Cardiac septum (tissue), 1 donor: ENCODE measurements around the gene BIN2. TPM values are rescaled to one million over a fixed set of nuclear protein-coding genes. Genes with fewer than 3 reads are reported as not detected.
"Not testable (repeated sequence)": the region's sequence is repeated elsewhere in the genome, so short reads cannot be mapped to it uniquely, and the experiment has no call there.

ENCODE experiments used
- DNase-seq: peaks from one replicate; pipeline ENCODE4 v3.0.0-alpha.2; 2020; ENCODE audit warnings: low spot score
- intact Hi-C: fragments of 100-400 bp; cut with DNase I; formaldehyde crosslinking; loops from one replicate; pipeline ENCODE4 v1.14.0; 2022
- total RNA-seq: library from RNA; stranded (reverse); fragmentation: NEBNext Ultra II Directional; extraction: Animal tissue kit (Norgen Biotek cat#: 25700); gene quantifications from one replicate; pipeline ENCODE4 v1.2.1, GENCODE V29; 2021
- donor health status: DM: no; HTN: no; CAD: no.

BIN2 gene
- total RNA-seq, 1 donor from 2014 or later, result 2.4 TPM

GRCh38 chr12:51269174-51270066 lies 54.6 kb downstream of the BIN2 start:
- DNase-seq, result peak; percentile 78

GRCh38 chr12:51265024-51265423 lies 59.0 kb downstream of the BIN2 start:
- no peak for DNase-seq
- intact Hi-C loops, result loop anchor here (5.0 kb wide), 1 partner anchor 77 kb away; no protein-coding TSS in a partner anchor

More at GRCh38 chr12:51269174-51270066, 54.6 kb downstream of the BIN2 start:
- intact Hi-C loops, result loop anchor here (5.0 kb wide), 1 partner anchor 73 kb away; no protein-coding TSS in a partner anchor

DNA sequence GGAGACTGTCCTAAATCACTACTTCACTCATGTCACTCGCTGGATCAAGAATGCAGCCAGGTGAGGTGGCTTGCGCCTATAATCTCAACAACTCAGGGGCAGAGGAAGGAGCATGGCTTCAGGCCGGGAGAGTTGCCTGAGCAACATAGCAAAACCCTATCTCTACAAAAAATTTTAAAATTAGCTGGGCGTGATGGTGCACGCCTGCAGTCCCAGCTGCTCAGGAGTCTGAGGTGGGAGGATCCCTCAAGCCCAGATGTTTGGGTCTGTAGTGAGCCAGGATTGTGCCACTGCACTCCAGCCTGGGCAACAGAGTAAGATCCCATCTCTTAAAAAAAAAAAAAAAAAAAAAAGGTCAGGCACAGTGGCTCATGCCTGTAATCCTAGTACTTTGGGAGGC lies 59.7 kb downstream of the BIN2 start:
- intact Hi-C loops, result no loop called here

DNA sequence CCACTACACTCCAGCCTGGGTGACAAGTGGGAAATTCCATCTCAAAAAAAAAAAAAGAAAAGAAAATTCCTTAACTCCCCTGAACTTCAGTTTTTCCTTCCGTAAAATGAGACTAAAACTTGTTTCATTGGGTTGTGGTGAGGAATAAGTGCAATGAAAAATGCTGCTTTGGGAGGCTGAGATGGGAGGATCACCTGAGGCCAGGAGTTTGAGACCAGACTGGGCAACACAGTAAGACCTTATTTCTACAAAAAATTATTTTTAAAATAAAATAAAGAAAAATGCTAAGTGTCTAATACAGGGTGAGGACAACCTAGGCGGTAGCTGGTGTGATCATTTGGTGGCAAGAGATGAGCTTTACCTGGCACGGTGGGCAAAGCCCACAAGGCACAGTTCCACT lies 60.6 kb downstream of the BIN2 start:
- no peak for DNase-seq
- intact Hi-C loops, result no loop called here

More for the DNA sequence above, 59.7 kb downstream of the BIN2 start:
- DNase-seq, result no peak

DNA sequence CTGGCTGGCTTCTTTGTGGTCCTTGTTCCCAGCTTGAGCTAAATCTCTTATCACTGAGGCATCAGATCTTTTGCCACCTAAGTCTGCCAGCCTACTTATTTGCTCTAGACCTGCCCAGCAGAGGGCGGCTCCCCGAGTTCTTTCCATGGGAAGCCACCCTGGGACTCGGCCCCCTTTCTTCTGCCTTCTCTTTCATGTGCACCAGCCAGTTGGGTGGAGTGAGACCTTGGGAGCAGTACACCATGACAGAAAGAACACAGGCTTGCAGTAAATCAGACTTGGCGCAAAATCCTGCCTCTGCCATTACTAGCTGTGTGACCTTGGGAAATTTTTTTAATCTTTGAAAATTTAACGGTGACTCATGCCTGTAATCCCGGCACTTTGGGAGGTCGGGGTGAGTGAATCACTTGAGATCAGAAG lies 61.2 kb downstream of the BIN2 start:
- intact Hi-C loops, result no loop called here

GRCh38 chr12:51259600-51259999 lies 64.4 kb downstream of the BIN2 start:
- intact Hi-C loops, DNase-seq: not testable (repeated sequence)

More for the DNA sequence above, 61.2 kb downstream of the BIN2 start:
- no peak for DNase-seq

GRCh38 chr12:51254536-51254935 lies 69.4 kb downstream of the BIN2 start:
- DNase-seq, result no peak
- intact Hi-C loops, result no loop called here

DNA sequence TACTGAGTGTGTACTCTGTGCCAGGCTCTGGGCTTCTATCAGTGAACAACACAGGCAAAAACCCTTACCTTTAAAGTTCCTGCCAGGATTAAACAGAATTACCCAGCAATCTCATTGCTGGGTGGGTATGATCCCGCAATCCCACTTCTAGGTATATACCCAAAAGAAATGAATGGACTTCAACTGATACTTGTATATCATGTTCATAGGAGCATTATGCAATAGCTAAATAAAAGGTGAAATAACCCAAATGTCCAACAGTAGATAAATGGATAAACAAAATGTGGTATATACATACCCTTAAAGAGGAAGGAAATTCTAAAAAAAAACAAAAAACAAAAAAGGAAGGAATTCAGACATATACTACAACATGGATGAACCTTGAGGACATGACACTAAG lies 70.7 kb downstream of the BIN2 start:
- DNase-seq, result no peak
- intact Hi-C loops, result no loop called here

DNA sequence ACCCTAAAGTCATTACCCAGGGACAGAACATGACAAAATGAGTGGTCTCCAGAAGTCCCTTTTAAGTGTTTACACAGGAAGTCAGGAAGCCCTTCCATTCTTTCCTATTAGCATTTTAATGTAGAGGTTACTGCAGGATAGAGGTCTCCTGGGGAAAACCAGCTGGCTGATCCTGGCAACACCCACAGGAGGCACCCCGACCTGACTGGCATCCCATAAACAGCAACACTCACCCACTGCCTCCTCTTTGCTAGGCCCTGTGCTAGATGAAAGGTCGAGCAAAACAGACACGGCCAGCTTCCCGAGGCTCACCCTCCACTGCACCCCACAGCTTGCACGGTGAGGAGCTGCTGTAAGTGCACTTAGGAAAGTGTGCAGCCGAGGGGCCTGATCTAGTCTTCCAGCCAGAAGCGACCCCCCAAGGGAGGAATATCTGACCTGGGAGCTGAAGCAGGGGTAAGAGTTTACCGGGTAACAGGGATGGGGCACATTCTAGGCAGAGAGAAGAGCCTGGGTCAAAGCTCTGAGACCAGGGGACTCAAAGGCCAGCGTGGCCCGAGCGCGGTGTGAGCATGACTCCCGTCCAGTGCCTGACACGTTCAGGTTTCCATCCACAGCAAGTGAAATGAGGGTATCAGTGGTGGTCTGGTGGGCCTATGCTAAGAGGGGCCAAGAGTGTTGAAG lies 76.3 kb downstream of the BIN2 start:
- DNase-seq, result no peak
- intact Hi-C loops, result no loop called here

- intact Hi-C loops, result no loop called here
- DNase-seq, result no peak
Measured at GRCh38 chr12:51246254-51246853, 77.6 kb downstream of the BIN2 start.

DNA sequence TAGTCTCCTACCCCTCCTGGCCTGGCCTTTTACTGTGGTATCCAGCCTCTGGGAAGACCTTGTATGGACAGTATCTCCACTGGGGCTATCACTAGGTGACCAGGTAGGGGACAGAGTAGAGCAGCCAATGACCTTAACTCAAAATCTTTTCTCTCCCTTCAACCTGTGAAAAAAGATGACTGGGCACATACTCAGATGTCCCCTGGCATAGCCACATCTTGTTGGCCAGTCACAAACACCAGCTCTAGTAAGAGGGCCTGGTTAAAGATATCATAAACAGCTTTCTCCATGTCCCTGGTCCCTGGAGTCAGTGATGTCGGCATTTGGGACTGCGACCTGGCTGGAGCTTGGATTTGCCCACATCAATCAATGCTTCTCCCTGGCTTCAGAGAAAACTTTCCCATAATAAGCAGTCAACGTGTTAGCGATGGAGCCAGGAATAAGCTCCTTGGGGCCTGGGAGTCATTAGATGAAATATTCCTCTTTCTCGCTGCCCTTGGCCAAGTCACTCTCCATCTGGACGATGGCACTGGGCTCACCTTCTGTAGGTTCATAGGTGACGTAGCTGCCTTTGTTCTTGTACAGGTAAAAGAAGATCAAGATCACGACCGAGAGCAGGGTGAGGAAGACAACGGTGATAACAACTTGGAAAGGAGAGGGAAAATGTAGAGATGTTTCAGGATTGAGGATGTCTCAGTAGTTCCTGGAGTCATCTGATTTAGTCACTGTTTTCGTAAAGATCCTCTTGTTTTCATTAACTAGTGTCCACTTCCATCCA lies 78.3 kb downstream of the BIN2 start:
- intact Hi-C loops, result no loop called here
- DNase-seq, result no peak

GRCh38 chr12:51244269-51244668 lies 79.7 kb downstream of the BIN2 start:
- no peak for DNase-seq
- intact Hi-C loops, result no loop called here

GRCh38 chr12:51242876-51243275 lies 81.1 kb downstream of the BIN2 start:
- intact Hi-C loops, result no loop called here
- DNase-seq, result no peak

DNA sequence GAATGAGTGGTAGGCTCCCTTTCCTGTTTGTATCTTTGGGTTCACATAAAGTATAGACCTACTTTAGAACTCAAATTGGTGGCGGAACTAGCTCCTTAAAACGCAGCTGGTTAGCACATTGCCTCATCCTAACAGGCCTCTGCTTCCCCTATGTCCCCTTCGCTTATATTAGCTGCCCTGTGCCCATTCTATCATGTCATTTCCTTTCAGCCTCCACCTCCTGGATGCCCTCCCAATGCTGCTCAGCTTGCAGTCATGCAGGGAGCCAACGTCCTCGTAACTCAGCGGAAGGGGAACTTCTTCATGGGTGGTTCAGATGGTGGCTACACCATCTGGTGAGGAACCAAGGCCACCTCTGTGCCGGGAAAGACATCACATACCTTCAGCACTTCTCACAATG lies 81.9 kb downstream of the BIN2 start:
- intact Hi-C loops, result no loop called here
- DNase-seq, result peak; percentile 78

DNA sequence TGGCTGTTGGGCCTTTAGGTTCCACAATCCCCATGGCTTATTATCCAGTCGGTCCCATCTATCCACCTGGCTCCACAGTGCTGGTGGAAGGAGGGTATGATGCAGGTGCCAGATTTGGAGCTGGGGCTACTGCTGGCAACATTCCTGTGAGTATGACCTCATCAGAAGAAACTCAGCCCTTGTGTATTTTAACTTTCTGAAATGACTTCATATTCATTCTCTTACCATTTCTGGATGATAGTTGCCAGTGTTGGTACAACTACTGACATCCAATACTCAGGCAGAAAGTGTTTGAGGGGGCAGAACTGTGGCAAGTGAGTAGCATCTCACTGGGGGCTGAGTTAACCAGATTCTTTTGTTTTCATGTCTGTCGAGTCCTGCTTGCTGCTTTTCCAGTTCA lies 83.0 kb downstream of the BIN2 start:
- intact Hi-C loops, result no loop called here
- DNase-seq, result no peak

GRCh38 chr12:51238510-51239334 lies 85.3 kb downstream of the BIN2 start, which contains the start of gene DAZAP2:
Gene DAZAP2, plus strand, starts transcription at chr12:51238826. Its CDS starts 82 bp downstream, at chr12:51238908.
- intact Hi-C loops, result loop anchor here (2.0 kb wide), 3 partner anchors 20 to 156 kb away; partner anchors contain the start of genes CSRNP2, POU6F1 and TFCP2
- DNase-seq, result peak; percentile 98

DNA sequence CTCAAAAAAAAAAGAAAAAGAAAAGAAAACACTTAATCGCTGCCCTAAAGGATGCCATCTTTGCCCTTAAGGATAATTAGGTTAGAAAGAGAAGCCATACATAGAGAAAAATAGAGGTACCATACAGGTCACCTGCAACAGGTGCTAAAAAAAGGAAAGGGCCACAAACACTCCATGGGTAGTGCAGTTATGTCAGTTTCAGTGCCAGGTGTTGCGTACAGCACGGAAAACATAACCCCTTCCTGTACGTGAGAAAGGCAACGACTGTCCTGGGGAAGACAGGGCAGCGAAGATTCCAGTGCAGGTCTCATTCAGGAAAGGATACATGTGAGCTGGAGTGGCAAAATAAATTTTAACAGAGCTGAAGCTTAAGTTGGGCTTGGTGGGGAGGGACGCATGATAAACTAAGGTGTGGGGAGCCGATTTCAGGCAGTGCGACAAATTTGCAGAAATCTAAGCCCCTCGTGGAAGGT lies 85.9 kb downstream of the BIN2 start:
- intact Hi-C loops, result loop anchor here (2.0 kb wide), 3 partner anchors 19 to 155 kb away; partner anchors contain the start of genes CSRNP2, POU6F1 and TFCP2
- DNase-seq, result no peak

DNA sequence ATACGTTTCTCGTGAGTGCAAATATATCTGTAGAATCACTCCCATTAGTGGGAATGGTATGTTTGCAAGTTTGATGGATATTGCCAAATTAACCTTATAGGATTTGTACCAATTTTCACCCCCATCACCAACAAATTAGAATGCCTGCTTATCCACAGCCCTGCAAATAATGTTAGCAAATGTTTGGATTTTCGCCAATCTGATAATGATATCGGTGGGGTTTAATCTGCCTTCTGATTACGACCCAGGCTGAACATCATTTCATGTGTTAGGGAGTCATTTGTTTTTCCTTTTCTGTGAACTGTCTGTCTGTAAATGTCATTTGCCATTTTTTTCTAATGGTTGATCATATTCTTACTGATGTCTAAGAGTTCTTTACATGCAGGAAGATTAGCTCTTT lies 89.4 kb downstream of the BIN2 start:
- intact Hi-C loops, result no loop called here
- DNase-seq, result no peak
